B cell (primary cell): ENCODE results near the gene RASSF1. TPM values are rescaled to one million over a fixed set of nuclear protein-coding genes. Genes with fewer than 3 reads are reported as not detected.
A peak's percentile ranks its signal among the peaks of the same experiment; 100 is the strongest.

Source experiments
- ATAC-seq: fragments of 200-7000 bp; cut with Tn5 transposase; one replicate; pipeline ENCODE4 v1.10.0; 2021; ENCODE audit warnings: low read depth, mild to moderate bottlenecking, moderate number of reproducible peaks, moderate library complexity
- CTCF ChIA-PET: fragments of 350-600 bp; sonication (Branson Sonifier 250); formaldehyde crosslinking; loops from one replicate; lab custom pipeline; 2021; ENCODE audit warnings: antibody characterized with exemption, inconsistent platforms; lab: Charles Lee
- POLR2A ChIA-PET: fragments of 350-600 bp; sonication (Branson Sonifier 250); formaldehyde crosslinking; loops from one replicate; lab custom pipeline; 2021; ENCODE audit warnings: antibody characterized with exemption; lab: Charles Lee
- DNase-seq: peaks from one replicate; pipeline ENCODE4 v3.0.0; 2013
- H2AFZ ChIP-seq: 2 replicates; pipeline ENCODE4 v1.6.1; 2012; ENCODE audit warnings: mild to moderate bottlenecking, low read depth, low read length; ENCODE audit not compliant: insufficient read depth, poor library complexity, severe bottlenecking
- H3K27ac ChIP-seq, 2 donors: 1 replicate in 1 of 2; 2 replicates in 1 of 2; pipeline ENCODE4 v1.5.1; 2012 to 2013; ENCODE audit warnings: low read length in 2 of 2, mild to moderate bottlenecking in 2 of 2, moderate library complexity in 1 of 2
- H3K27me3 ChIP-seq, 4 experiments: fragments of 200-600 bp in 1 of 4; sonication (generic) in 1 of 4; replicated peaks in 1 of 4; 1 replicate in 2 of 4; 2 replicates in 2 of 4; pipeline versions ENCODE4 v1.6.1 to v1.7.0; 2013 to 2016; ENCODE audit warnings: low read length in 3 of 4, mild to moderate bottlenecking in 2 of 4, mixed read lengths in 1 of 4, moderate library complexity in 1 of 4; ENCODE audit not compliant: insufficient read depth in 4 of 4, control insufficient read depth in 3 of 4; ENCODE audit errors: control extremely low read depth in 1 of 4
- H3K36me3 ChIP-seq, 2 experiments: replicated peaks in 1 of 2; 1 replicate in 1 of 2; 2 replicates in 1 of 2; pipeline versions ENCODE4 v1.6.1 to v1.7.1; 2013; ENCODE audit warnings: low read length in 1 of 2; ENCODE audit not compliant: insufficient read depth in 2 of 2, control insufficient read depth in 1 of 2; ENCODE audit errors: control extremely low read depth in 1 of 2, extremely low read depth in 1 of 2
- H3K4me1 ChIP-seq, 2 donors: fragments of 200-600 bp in 1 of 2; sonication (generic) in 1 of 2; 1 replicate in 1 of 2; 2 replicates in 1 of 2; pipeline versions ENCODE4 v1.5.1 to v1.6.1; 2013 to 2017; ENCODE audit warnings: low read length in 2 of 2; ENCODE audit not compliant: control insufficient read depth in 2 of 2, insufficient read depth in 2 of 2
- H3K4me2 ChIP-seq: replicated peaks from 2 replicates; pipeline ENCODE3; 2012; ENCODE audit warnings: mild to moderate bottlenecking, low read depth, low read length; ENCODE audit not compliant: poor library complexity, severe bottlenecking
- H3K4me3 ChIP-seq, 5 experiments: fragments of 200-600 bp in 1 of 5; sonication (generic) in 1 of 5; 1 replicate in 3 of 5; 2 replicates in 2 of 5; pipeline versions ENCODE4 v1.5.1 to v1.7.0; 2011 to 2016; ENCODE audit warnings: low read length in 4 of 5, mild to moderate bottlenecking in 4 of 5, low read depth in 2 of 5, control low read depth in 1 of 5, moderate library complexity in 1 of 5; ENCODE audit not compliant: insufficient read depth in 1 of 5; ENCODE audit errors: control extremely low read depth in 1 of 5, extremely low read depth in 1 of 5
- H3K79me2 ChIP-seq: fragments of 200-600 bp; sonication (generic); one replicate; pipeline ENCODE4 v1.6.0; 2016; ENCODE audit warnings: low read length; ENCODE audit not compliant: control insufficient read depth, insufficient read depth
- H3K9ac ChIP-seq: fragments of 200-600 bp; sonication (generic); 2 replicates; pipeline ENCODE4 v1.6.1; 2017; ENCODE audit warnings: mild to moderate bottlenecking, low read length, moderate library complexity
- H3K9me3 ChIP-seq, 3 donors: one replicate each; pipeline versions ENCODE4 v1.6.1 to v1.7.1; 2013; ENCODE audit warnings: low read length in 2 of 3; ENCODE audit not compliant: control insufficient read depth in 2 of 3, insufficient read depth in 1 of 3; ENCODE audit errors: control extremely low read depth in 1 of 3
- H4K20me1 ChIP-seq: 2 replicates; pipeline ENCODE4 v1.6.0; 2012; ENCODE audit warnings: mild to moderate bottlenecking, low read length; ENCODE audit not compliant: insufficient read depth, control insufficient read depth, poor library complexity, severe bottlenecking
- H3K27ac Mint-ChIP-seq: one replicate; pipeline ENCODE4 v1.8.0; 2021; ENCODE audit warnings: mixed read lengths
- H3K27me3 Mint-ChIP-seq: one replicate; pipeline ENCODE4 v1.8.0; 2021; ENCODE audit warnings: mixed read lengths
- H3K4me1 Mint-ChIP-seq: one replicate; pipeline ENCODE4 v1.8.0; 2021; ENCODE audit warnings: mixed read lengths
- H3K4me3 Mint-ChIP-seq: one replicate; pipeline ENCODE4 v1.8.0; 2021; ENCODE audit warnings: mixed read lengths
- H3K9me3 Mint-ChIP-seq: one replicate; pipeline ENCODE4 v1.8.0; 2022; ENCODE audit warnings: mixed read lengths; ENCODE audit not compliant: insufficient read depth
- CTCF ChIP-seq: fragments of 200-600 bp; IDR thresholded peaks from one replicate; pipeline ENCODE4 v1.8.0; 2022; ENCODE audit warnings: antibody characterized with exemption, mild to moderate bottlenecking
- EZH2 ChIP-seq: IDR thresholded peaks from 2 replicates; pipeline ENCODE4 v1.6.1; 2012; ENCODE audit warnings: borderline replicate concordance, low read depth, mild to moderate bottlenecking, moderate library complexity, low read length; ENCODE audit not compliant: insufficient read depth, poor library complexity, severe bottlenecking
- WGBS: methylation state at CpG from one replicate; pipeline ENCODE4 v1.1.5; 2013; ENCODE audit warnings: missing lambda C conversion rate; ENCODE audit not compliant: insufficient coverage; 5-methylcytosine and 5-hydroxymethylcytosine counted together
- intact Hi-C: fragments of 100-400 bp; cut with micrococcal nuclease; formaldehyde crosslinking; loops from one replicate; pipeline ENCODE4 v1.10.0; 2022
- polyA plus RNA-seq: library from polyadenylated mRNA; depleted of rRNA; stranded (reverse); fragments of >200 nt; gene quantifications from 2 replicates; pipeline ENCODE4 v1.2.3, GENCODE V29; 2012
- total RNA-seq, 2 donors: library from RNA; stranded (reverse); fragments of 120-200 nt in 1 of 2; gene quantifications; 1 replicate in 1 of 2; 2 replicates in 1 of 2; pipeline versions ENCODE4 v1.2.3 to v1.2.4, GENCODE V29; 2013 to 2022

RASSF1 gene
- total and polyA plus RNA-seq, 2 donors (not counting 1 experiment from before 2014, with no cell fraction given): 121 to 223 TPM

- intact Hi-C loops: loop anchor here (2.0 to 5.0 kb wide), 3 partner anchors 17 to 125 kb away; partner anchors contain the start of gene GNAI2
- CTCF ChIA-PET: interaction anchor here (0.7 to 0.8 kb wide), 2 partner anchors 16 to 21 kb away, joined by 3 read pairs; partner anchors contain the start of genes HYAL3 and NAA80
- H3K79me2 ChIP-seq: no peaks in the 10 kb centered on the region
- H3K9me3 ChIP-seq: peaks cover 0 to 3% (median 0%) of the 10 kb centered on the region in 3 donors
- peak overlapping the region; percentile 65 to 95 (median 80) for H3K4me3 ChIP-seq
- Mint-ChIP-seq H3K4me1 (peaks cover 53% of the 10 kb centered on the region), H3K27me3 (no peaks in the 10 kb centered on the region), H3K27ac (peak overlapping the region; percentile 92), H3K9me3 (no peaks in the 10 kb centered on the region), H3K4me3 (peak overlapping the region; percentile 98)
- 98% methylated on average over 28 of the region's 29 CpGs for WGBS
- POLR2A ChIA-PET: interaction anchor here (0.6 to 1.5 kb wide), 2 partner anchors 28 to 1737 kb away, joined by 3 to 4 read pairs; partner anchors contain the start of gene IFRD2
- H4K20me1 ChIP-seq: no peaks in the 10 kb centered on the region
- peak overlapping the region; percentile 99 for H2AFZ ChIP-seq
- TF ChIP-seq CTCF (no peak), EZH2 (no peak)
- no peak for DNase-seq
- peak overlapping the region; percentile 96 for H3K9ac ChIP-seq
- no peak overlapping the region for H3K27ac ChIP-seq
- H3K4me1 ChIP-seq: peaks cover 25 to 62% of the 10 kb centered on the region in 2 donors
- no peaks in the 10 kb centered on the region for H3K27me3 ChIP-seq
- peaks cover 0 to 5% of the 10 kb centered on the region in 2 experiments for H3K36me3 ChIP-seq
- H3K4me2 ChIP-seq: peak overlapping the region; percentile 95
- no peak for ATAC-seq
Observed at GRCh38 chr3:50319894-50320625, 20.6 kb downstream of the RASSF1 start.
